ENCODE measurements around the gene CLEC16A.

DNA sequence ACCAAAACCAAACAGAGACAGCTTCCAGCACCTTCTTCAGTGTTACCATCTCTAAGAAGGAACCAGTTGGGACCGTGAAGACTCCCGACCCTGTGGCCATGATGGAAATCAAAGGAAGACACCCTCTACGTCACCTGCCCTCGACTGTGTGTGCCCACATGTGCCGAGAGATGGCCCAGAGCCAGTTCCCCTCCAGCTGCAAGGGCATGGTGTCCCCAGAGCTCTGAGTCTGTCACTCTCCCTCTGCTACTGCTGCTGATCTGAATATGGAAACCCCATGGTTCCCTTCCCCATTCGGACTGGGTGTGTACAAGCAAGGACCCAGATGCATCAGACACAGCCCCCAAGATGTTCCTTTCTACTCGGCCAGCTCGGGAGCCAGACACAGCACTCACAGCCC lies 235.2 kb downstream of the CLEC16A start:
- TF ChIP-seq, protein P1, sequence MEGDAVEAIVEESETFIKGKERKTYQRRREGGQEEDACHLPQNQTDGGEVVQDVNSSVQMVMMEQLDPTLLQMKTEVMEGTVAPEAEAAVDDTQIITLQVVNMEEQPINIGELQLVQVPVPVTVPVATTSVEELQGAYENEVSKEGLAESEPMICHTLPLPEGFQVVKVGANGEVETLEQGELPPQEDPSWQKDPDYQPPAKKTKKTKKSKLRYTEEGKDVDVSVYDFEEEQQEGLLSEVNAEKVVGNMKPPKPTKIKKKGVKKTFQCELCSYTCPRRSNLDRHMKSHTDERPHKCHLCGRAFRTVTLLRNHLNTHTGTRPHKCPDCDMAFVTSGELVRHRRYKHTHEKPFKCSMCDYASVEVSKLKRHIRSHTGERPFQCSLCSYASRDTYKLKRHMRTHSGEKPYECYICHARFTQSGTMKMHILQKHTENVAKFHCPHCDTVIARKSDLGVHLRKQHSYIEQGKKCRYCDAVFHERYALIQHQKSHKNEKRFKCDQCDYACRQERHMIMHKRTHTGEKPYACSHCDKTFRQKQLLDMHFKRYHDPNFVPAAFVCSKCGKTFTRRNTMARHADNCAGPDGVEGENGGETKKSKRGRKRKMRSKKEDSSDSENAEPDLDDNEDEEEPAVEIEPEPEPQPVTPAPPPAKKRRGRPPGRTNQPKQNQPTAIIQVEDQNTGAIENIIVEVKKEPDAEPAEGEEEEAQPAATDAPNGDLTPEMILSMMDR (IDR thresholded peaks at IDR 0.05): no peak
- TF ChIP-seq POLR2A (IDR thresholded peaks at IDR 0.05): no peak

Measured in thyroid gland (tissue), 4 donors.